ENCODE measurements around the gene UBE2G1.

Gene UBE2G1

GRCh38 chr17:4313221-4314114, 53.0 kb downstream of the UBE2G1 start:
- H4K20me1 ChIP-seq (ENCODE audit: insufficient read depth, low read length) = peaks cover 79% of the 10 kb centered on the region
- H3K27ac ChIP-seq (ENCODE audit: low read length) = no peak overlapping the region
- no peak overlapping the region for H2AFZ ChIP-seq (ENCODE audit: low read depth, low read length)
- no peaks in the 10 kb centered on the region for H3K4me1 ChIP-seq (ENCODE audit: low read length)
- H3K36me3 ChIP-seq (replicated peaks; ENCODE audit: low read depth, low read length) = no peaks in the 10 kb centered on the region
- H3K4me2 ChIP-seq (ENCODE audit: low read length) = no peak overlapping the region
- no peaks in the 10 kb centered on the region for H3K9me3 ChIP-seq (ENCODE audit: insufficient read depth, low read length)
- TF ChIP-seq EZH2phosphoT487 (IDR thresholded peaks at IDR 0.05; ENCODE audit: low read depth) (no peak), CTCF (IDR thresholded peaks at IDR 0.05; ENCODE audit: low read depth, low read length) (no peak)
- H3K4me3 ChIP-seq (ENCODE audit: low read length) = no peak overlapping the region
- no peaks in the 10 kb centered on the region for H3K27me3 ChIP-seq (ENCODE audit: low read depth, low read length)
- peaks cover 93% of the 10 kb centered on the region for H3K79me2 ChIP-seq (ENCODE audit: low read length)
- H3K9ac ChIP-seq (ENCODE audit: low read length) = no peak overlapping the region

- no peak for TF ChIP-seq EZH2phosphoT487 (IDR thresholded peaks at IDR 0.05; ENCODE audit: low read depth)
- no peak for TF ChIP-seq CTCF (IDR thresholded peaks at IDR 0.05; ENCODE audit: low read depth, low read length)
- H4K20me1 ChIP-seq (ENCODE audit: insufficient read depth, low read length) = peaks cover 69% of the 10 kb centered on the region
- H3K4me3 ChIP-seq (ENCODE audit: low read length) = no peak overlapping the region
- no peak overlapping the region for H2AFZ ChIP-seq (ENCODE audit: low read depth, low read length)
- no peak overlapping the region for H3K27ac ChIP-seq (ENCODE audit: low read length)
- no peaks in the 10 kb centered on the region for H3K36me3 ChIP-seq (replicated peaks; ENCODE audit: low read depth, low read length)
- H3K4me2 ChIP-seq (ENCODE audit: low read length) = no peak overlapping the region
- H3K9ac ChIP-seq (ENCODE audit: low read length) = no peak overlapping the region
- H3K79me2 ChIP-seq (ENCODE audit: low read length) = peaks cover 74% of the 10 kb centered on the region
- H3K27me3 ChIP-seq (ENCODE audit: low read depth, low read length) = no peaks in the 10 kb centered on the region
- H3K4me1 ChIP-seq (ENCODE audit: low read length) = no peaks in the 10 kb centered on the region
- H3K9me3 ChIP-seq (ENCODE audit: insufficient read depth, low read length) = no peaks in the 10 kb centered on the region
Measured at GRCh38 chr17:4310354-4311060, 56.0 kb downstream of the UBE2G1 start.

GRCh38 chr17:4309897-4310296, 56.6 kb downstream of the UBE2G1 start:
- no peak overlapping the region for H2AFZ ChIP-seq (ENCODE audit: low read depth, low read length)
- no peak overlapping the region for H3K27ac ChIP-seq (ENCODE audit: low read length)
- no peaks in the 10 kb centered on the region for H3K36me3 ChIP-seq (replicated peaks; ENCODE audit: low read depth, low read length)
- peaks cover 68% of the 10 kb centered on the region for H4K20me1 ChIP-seq (ENCODE audit: insufficient read depth, low read length)
- no peak for TF ChIP-seq EZH2phosphoT487 (IDR thresholded peaks at IDR 0.05; ENCODE audit: low read depth)
- no peaks in the 10 kb centered on the region for H3K4me1 ChIP-seq (ENCODE audit: low read length)
- H3K4me2 ChIP-seq (ENCODE audit: low read length) = no peak overlapping the region
- no peak overlapping the region for H3K9ac ChIP-seq (ENCODE audit: low read length)
- no peaks in the 10 kb centered on the region for H3K27me3 ChIP-seq (ENCODE audit: low read depth, low read length)
- H3K9me3 ChIP-seq (ENCODE audit: insufficient read depth, low read length) = no peaks in the 10 kb centered on the region
- H3K4me3 ChIP-seq (ENCODE audit: low read length) = no peak overlapping the region
- H3K79me2 ChIP-seq (ENCODE audit: low read length) = peaks cover 68% of the 10 kb centered on the region

GRCh38 chr17:4307179-4307930, 59.1 kb downstream of the UBE2G1 start:
- peaks cover 49% of the 10 kb centered on the region for H3K79me2 ChIP-seq (ENCODE audit: low read length)
- H3K36me3 ChIP-seq (replicated peaks; ENCODE audit: low read depth, low read length) = no peaks in the 10 kb centered on the region
- H3K4me1 ChIP-seq (ENCODE audit: low read length) = no peaks in the 10 kb centered on the region
- H2AFZ ChIP-seq (ENCODE audit: low read depth, low read length) = no peak overlapping the region
- H4K20me1 ChIP-seq (ENCODE audit: insufficient read depth, low read length) = peaks cover 50% of the 10 kb centered on the region
- no peak overlapping the region for H3K9ac ChIP-seq (ENCODE audit: low read length)
- no peak overlapping the region for H3K4me3 ChIP-seq (ENCODE audit: low read length)
- no peak overlapping the region for H3K4me2 ChIP-seq (ENCODE audit: low read length)
- no peaks in the 10 kb centered on the region for H3K27me3 ChIP-seq (ENCODE audit: low read depth, low read length)
- H3K27ac ChIP-seq (ENCODE audit: low read length) = no peak overlapping the region
- H3K9me3 ChIP-seq (ENCODE audit: insufficient read depth, low read length) = no peaks in the 10 kb centered on the region
- TF ChIP-seq EZH2phosphoT487 (IDR thresholded peaks at IDR 0.05; ENCODE audit: low read depth) (no peak), CTCF (IDR thresholded peaks at IDR 0.05; ENCODE audit: low read depth, low read length) (no peak)

Measured in OCI-LY3 (cell line).